Left ventricle myocardium inferior (tissue), 1 donor: Measurements from ENCODE around the gene ANKRD13B. TPM values are rescaled to one million over a fixed set of nuclear protein-coding genes. Genes with fewer than 3 reads are reported as not detected.

Source experiments
- DNase-seq: peaks from one replicate; pipeline ENCODE4 v3.0.0-alpha.2; 2020
- H3K27ac ChIP-seq: fragments of 200-600 bp; replicated peaks from 2 replicates; pipeline ENCODE4 v1.8.0; 2021
- H3K27me3 ChIP-seq: fragments of 200-600 bp; 2 replicates; pipeline ENCODE4 v1.8.0; 2021; ENCODE audit warnings: low read depth
- H3K36me3 ChIP-seq: fragments of 200-600 bp; 2 replicates; pipeline ENCODE4 v1.8.0; 2021
- H3K4me1 ChIP-seq: fragments of 200-600 bp; 2 replicates; pipeline ENCODE4 v1.8.0; 2021
- H3K4me3 ChIP-seq: fragments of 200-600 bp; 2 replicates; pipeline ENCODE4 v1.8.0; 2021; ENCODE audit warnings: mild to moderate bottlenecking, moderate library complexity
- H3K9me3 ChIP-seq: fragments of 200-600 bp; replicated peaks from 2 replicates; pipeline ENCODE4 v1.8.0; 2021
- intact Hi-C: fragments of 100-400 bp; cut with micrococcal nuclease; formaldehyde crosslinking; loops from one replicate; pipeline ENCODE4 v1.11.0; 2022
- total RNA-seq: library from RNA; stranded (reverse); fragmentation: NEBNext Ultra II Directional; extraction: Animal tissue kit (Norgen Biotek cat#: 25700); gene quantifications from one replicate; pipeline ENCODE4 v1.2.1, GENCODE V29; 2021
- TF ChIP-seq, protein P1 (sequence below): fragments of 200-600 bp; IDR thresholded peaks from 2 replicates; pipeline ENCODE4 v1.8.0; 2021; ENCODE audit warnings: antibody characterized with exemption, mild to moderate bottlenecking, borderline replicate concordance
- donor health status: DM: no; HTN: yes; CAD: no; lungs with severe emphysema.

Gene ANKRD13B
- total RNA-seq, 1 donor from 2014 or later = 5.9 TPM

DNA sequence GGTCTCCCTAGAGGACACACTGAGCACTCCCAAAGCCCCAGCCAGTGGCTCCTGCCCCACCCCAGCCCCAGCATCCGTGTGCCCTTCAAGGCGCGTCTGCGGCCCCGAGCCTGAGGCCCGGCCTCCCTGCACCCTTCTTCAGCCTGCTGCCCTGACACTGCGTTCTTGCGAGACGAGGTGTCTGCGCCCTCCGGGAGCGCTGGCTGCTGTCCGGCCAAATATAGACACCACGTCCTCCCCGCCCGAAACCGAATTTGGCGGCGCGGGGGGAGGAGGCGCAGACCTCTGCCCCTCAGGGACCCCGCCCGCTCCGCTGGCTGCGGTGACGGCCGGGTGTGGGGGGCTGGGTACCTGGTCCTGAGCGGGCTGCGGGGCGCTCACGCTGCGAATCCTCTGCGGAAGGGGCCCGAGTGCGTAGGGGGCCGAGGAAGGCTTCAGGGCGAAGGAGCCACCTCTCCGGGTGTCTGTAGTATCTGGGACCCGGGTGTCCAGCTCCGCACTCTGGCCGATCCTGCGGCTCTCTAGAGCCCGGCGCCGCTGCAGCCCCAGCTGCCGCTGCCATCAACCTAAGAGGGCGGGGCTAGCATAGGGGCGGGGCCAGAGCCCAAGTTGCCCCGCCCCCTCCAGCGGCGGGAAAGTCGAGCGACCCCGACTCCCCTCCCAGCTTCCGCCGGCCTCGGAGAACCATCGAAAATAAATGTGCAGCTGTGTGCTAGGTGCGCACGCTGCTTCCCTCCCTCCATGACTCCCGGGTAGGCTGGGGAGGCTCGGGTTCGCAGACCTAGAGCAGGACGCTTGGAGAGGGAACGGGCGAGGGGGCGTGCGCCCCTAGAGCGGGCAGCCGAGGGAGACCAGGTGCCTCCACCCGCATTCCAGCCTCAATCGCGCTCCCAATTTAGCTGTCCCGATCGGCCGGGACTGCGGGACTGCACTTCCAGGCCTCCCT, 29.7 kb downstream of the ANKRD13B start, which contains the start of gene CORO6:
CORO6 (minus strand) TSS at position 576 of the 946 bp plus-strand sequence. CDS start 1,491 bp downstream, outside the sequence.
- H3K4me1 ChIP-seq = peaks cover 72% of the 10 kb centered on the region
- DNase-seq = peak; percentile 70
- peak within 1 kb of the TSS; percentile 87 for H3K27ac ChIP-seq
- intact Hi-C loops = no loop called here
- H3K36me3 ChIP-seq = no peaks in the 10 kb centered on the region
- no peaks in the 10 kb centered on the region for H3K9me3 ChIP-seq
- H3K4me3 ChIP-seq = peak within 1 kb of the TSS; percentile 73
- TF ChIP-seq, protein P1, sequence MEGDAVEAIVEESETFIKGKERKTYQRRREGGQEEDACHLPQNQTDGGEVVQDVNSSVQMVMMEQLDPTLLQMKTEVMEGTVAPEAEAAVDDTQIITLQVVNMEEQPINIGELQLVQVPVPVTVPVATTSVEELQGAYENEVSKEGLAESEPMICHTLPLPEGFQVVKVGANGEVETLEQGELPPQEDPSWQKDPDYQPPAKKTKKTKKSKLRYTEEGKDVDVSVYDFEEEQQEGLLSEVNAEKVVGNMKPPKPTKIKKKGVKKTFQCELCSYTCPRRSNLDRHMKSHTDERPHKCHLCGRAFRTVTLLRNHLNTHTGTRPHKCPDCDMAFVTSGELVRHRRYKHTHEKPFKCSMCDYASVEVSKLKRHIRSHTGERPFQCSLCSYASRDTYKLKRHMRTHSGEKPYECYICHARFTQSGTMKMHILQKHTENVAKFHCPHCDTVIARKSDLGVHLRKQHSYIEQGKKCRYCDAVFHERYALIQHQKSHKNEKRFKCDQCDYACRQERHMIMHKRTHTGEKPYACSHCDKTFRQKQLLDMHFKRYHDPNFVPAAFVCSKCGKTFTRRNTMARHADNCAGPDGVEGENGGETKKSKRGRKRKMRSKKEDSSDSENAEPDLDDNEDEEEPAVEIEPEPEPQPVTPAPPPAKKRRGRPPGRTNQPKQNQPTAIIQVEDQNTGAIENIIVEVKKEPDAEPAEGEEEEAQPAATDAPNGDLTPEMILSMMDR = no peak
- no peaks in the 10 kb centered on the region for H3K27me3 ChIP-seq

DNA sequence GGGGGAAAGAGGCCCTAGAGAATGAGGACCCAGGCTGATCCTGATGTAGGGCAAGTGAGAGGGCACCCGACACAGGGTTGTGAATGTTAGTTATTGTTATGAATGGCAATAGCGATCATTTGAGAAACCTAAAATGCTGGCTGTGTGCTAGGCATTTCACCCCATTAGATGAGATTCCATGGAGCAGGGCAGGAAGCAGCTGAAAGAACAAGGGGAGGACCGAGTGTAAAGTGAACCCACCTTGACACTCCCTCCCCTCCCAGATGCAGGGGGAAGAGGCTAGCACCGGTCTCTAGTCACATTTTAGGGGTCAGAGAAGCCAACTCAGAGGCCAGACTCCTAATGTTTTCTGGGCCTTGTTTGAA, 30.3 kb downstream of the ANKRD13B start:
- intact Hi-C loops = no loop called here
- H3K4me1 ChIP-seq = peaks cover 72% of the 10 kb centered on the region

DNA sequence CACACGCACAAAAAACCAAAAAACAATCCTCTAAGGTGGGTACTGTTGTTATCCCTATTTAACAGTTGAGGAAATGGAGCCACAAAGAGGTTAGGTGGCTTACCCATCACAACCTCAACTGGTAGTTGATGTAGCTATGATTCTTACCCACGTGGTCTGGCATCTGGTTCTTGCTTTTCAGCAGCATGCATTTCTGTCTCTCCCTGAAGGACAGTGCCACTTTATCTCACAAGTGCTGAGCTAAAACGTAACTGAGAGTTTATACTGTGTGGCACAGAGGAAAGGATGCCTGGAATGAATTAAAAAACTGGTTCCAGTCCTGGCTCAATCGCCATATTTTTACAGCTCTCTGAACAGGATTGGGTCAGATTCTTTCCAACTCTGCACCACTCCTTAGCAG, 31.7 kb downstream of the ANKRD13B start:
- H3K27me3 ChIP-seq = no peaks in the 10 kb centered on the region
- TF ChIP-seq, protein P1 = no peak
- peaks cover 5% of the 10 kb centered on the region for H3K36me3 ChIP-seq
- H3K4me1 ChIP-seq = peaks cover 72% of the 10 kb centered on the region
- DNase-seq = no peak
- intact Hi-C loops = no loop called here
- H3K27ac ChIP-seq = peak overlapping the region; percentile 60
- H3K4me3 ChIP-seq = no peak overlapping the region
- no peaks in the 10 kb centered on the region for H3K9me3 ChIP-seq

More for the DNA sequence above, 30.3 kb downstream of the ANKRD13B start:
- no peaks in the 10 kb centered on the region for H3K36me3 ChIP-seq
- no peaks in the 10 kb centered on the region for H3K27me3 ChIP-seq
- peak overlapping the region; percentile 73 for H3K4me3 ChIP-seq
- DNase-seq = no peak
- TF ChIP-seq, protein P1 = no peak
- peak overlapping the region; percentile 87 for H3K27ac ChIP-seq
- no peaks in the 10 kb centered on the region for H3K9me3 ChIP-seq

DNA sequence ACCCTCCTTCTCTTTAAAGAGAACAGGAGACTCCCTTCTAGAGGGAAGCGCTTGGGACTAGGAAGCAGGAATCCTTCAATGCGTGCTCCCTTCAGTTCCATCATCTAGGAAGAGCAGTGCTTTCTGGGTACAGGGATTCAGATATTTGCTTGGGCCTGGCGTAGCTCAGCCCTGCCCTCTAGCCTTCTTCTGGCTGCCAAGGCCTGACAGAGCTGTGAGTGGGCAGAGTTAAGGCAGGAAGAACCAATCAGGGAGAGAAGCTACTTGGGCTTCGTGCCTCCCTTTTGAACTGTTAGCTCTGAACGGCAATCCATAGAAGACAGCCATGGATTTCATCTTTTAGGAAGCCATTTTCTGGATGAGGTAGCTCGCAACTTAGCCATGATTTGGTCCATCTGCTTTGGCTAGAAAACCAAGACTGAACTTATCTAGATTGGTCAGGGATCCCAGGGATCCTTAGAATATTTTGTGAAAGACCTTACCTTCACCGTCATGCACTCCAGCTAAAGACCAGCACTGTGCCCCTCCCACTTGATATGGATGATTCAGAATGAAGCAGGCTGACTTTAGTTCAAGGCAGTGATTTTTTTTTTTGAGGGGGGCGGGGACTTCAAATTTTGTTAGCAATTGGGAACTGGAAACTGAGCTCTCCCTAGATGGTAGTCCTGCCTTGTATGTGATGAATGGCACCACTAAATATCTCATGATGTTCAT, 32.3 kb downstream of the ANKRD13B start:
- no peak overlapping the region for H3K4me3 ChIP-seq
- TF ChIP-seq, protein P1 = no peak
- H3K27me3 ChIP-seq = no peaks in the 10 kb centered on the region
- intact Hi-C loops = no loop called here
- no peak for DNase-seq
- H3K4me1 ChIP-seq = peaks cover 72% of the 10 kb centered on the region
- no peaks in the 10 kb centered on the region for H3K9me3 ChIP-seq
- peaks cover 9% of the 10 kb centered on the region for H3K36me3 ChIP-seq
- peak overlapping the region; percentile 60 for H3K27ac ChIP-seq

DNA sequence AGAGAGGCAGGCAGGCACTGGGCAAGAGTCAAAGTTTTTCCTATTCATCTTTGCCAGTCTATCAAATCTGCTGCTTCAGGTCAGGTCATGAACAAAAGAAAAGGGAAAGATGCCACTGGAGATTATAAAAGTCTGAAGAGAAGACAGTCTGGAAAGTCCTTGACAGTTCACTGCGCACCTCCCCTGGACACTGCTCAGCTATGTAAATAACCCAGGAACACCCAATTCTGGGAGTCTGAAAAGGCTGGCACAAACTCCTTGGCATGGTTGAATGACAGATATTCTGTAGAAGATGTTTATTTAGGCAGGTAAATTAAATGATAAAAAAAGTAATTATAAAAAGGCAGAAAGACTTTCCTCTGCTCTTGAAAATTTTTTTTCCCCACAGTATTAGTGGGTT, 35.0 kb downstream of the ANKRD13B start:
- peaks cover 44% of the 10 kb centered on the region for H3K4me1 ChIP-seq
- no peak for DNase-seq
- H3K27me3 ChIP-seq = no peaks in the 10 kb centered on the region
- peaks cover 35% of the 10 kb centered on the region for H3K36me3 ChIP-seq
- H3K4me3 ChIP-seq = no peak overlapping the region
- TF ChIP-seq, protein P1 = no peak
- H3K27ac ChIP-seq = peak overlapping the region; percentile 55
- intact Hi-C loops = no loop called here
- H3K9me3 ChIP-seq = no peaks in the 10 kb centered on the region
